Body of pancreas (tissue), 4 donors: ENCODE measurements around the gene TMOD2. TPM values are rescaled to one million over a fixed set of nuclear protein-coding genes. Genes with fewer than 3 reads are reported as not detected.

Experiments used
- ATAC-seq: fragments of 150-250 bp; one replicate; pipeline ENCODE4 v1.9.1; 2016
- DNase-seq, 4 donors: peaks; one replicate each; pipeline ENCODE4 v3.0.0-alpha.2; 2019
- H3K27ac ChIP-seq, 4 donors: fragments of 200-600 bp; sonication (generic); 1 replicate in 3 of 4; 2 replicates in 1 of 4; pipeline versions ENCODE4 v1.5.1 to v1.6.1; 2016 to 2019; ENCODE audit warnings: mild to moderate bottlenecking in 1 of 4, mixed read lengths in 1 of 4, moderate library complexity in 1 of 4
- H3K27me3 ChIP-seq, 2 donors: fragments of 200-600 bp; sonication (generic); one replicate each; pipeline ENCODE4 v1.6.0; 2016; ENCODE audit warnings: mild to moderate bottlenecking in 1 of 2
- H3K36me3 ChIP-seq, 2 donors: fragments of 200-600 bp; sonication (generic); replicated peaks in 1 of 2; 2 replicates each; pipeline ENCODE4 v1.5.1; 2016; ENCODE audit warnings: low read depth in 2 of 2; ENCODE audit not compliant: insufficient read depth in 1 of 2
- H3K4me1 ChIP-seq: fragments of 200-600 bp; sonication (generic); one replicate; pipeline ENCODE4 v1.6.0; 2016
- H3K4me3 ChIP-seq, 2 donors: fragments of 200-600 bp; sonication (generic); 1 replicate in 1 of 2; 2 replicates in 1 of 2; pipeline ENCODE4 v1.5.1; 2016 to 2019
- H3K9me3 ChIP-seq, 3 donors: fragments of 200-600 bp; sonication (generic); 1 replicate in 2 of 3; 2 replicates in 1 of 3; pipeline ENCODE4 v1.5.1; 2016
- CTCF ChIP-seq, 7 experiments: fragments of 450-650 bp in 4 of 7; fragments of 200-600 bp in 3 of 7; sonication (generic) in 3 of 7; IDR thresholded peaks; one replicate each; pipeline ENCODE4 v1.5.1; 2016 to 2019; ENCODE audit warnings: antibody characterized with exemption in 7 of 7
- POLR2A ChIP-seq, 3 donors: fragments of 450-650 bp; IDR thresholded peaks; one replicate each; pipeline ENCODE4 v1.6.1; 2016; ENCODE audit warnings: antibody characterized with exemption in 3 of 3, mild to moderate bottlenecking in 2 of 3
- WGBS, 2 donors: methylation state at CpG; one replicate each; pipeline ENCODE4 v1.1.5; 2017; 5-methylcytosine and 5-hydroxymethylcytosine counted together
- intact Hi-C: fragments of 100-400 bp; cut with DNase I; formaldehyde crosslinking; loops from one replicate; pipeline ENCODE4 v1.15.1; 2023
- total RNA-seq, 2 donors: library from RNA; depleted of rRNA; stranded (reverse); fragments of >200 nt; gene quantifications; one replicate each; pipeline ENCODE4 v1.1.0, GENCODE V29; 2016

Gene TMOD2
- total RNA-seq, 2 donors from 2014 or later, result 6.5 to 7.3 TPM

- no peak for TF ChIP-seq POLR2A (IDR thresholded peaks at IDR 0.05)
- TF ChIP-seq CTCF (IDR thresholded peaks at IDR 0.05), result no peak
- 53 to 73% methylated on average over 1 of the region's 1 CpG for WGBS, 2 donors
- Histone ChIP-seq H3K27ac (no peak overlapping the region), H3K36me3 (no peaks in the 10 kb centered on the region), H3K4me3 (no peak overlapping the region), H3K27me3 (no peaks in the 10 kb centered on the region), H3K9me3 (no peaks in the 10 kb centered on the region), H3K4me1 (peaks cover 13% of the 10 kb centered on the region)
- no peak for DNase-seq
- ATAC-seq, result no peak
- intact Hi-C loops, result no loop called here
These were observed 26.7 kb upstream of the TMOD2 start for GRCh38 chr15:51724673-51725072.

GRCh38 chr15:51726302-51727073 is 24.9 kb upstream of the TMOD2 start:
- no peak for TF ChIP-seq POLR2A (IDR thresholded peaks at IDR 0.05)
- Histone ChIP-seq H3K4me3 (no peak overlapping the region), H3K27me3 (no peaks in the 10 kb centered on the region), H3K36me3 (no peaks in the 10 kb centered on the region), H3K27ac (peak overlapping the region in 2 of 4 donors; percentile 2 to 13), H3K9me3 (no peaks in the 10 kb centered on the region), H3K4me1 (peaks cover 23% of the 10 kb centered on the region)
- intact Hi-C loops, result no loop called here
- 29 to 49% methylated on average over 3 to 5 of the region's 5 CpGs for WGBS, 2 donors
- DNase-seq (peak in 3 of 4 donors; percentile 30 to 47 (median 37)), ATAC-seq (peak; percentile 64)

- TF ChIP-seq CTCF (IDR thresholded peaks at IDR 0.05), result no peak
- no peak for TF ChIP-seq POLR2A (IDR thresholded peaks at IDR 0.05)
- Histone ChIP-seq H3K27me3 (no peaks in the 10 kb centered on the region), H3K27ac (no peak overlapping the region), H3K36me3 (no peaks in the 10 kb centered on the region), H3K4me1 (peaks cover 31% of the 10 kb centered on the region), H3K9me3 (no peaks in the 10 kb centered on the region), H3K4me3 (no peak overlapping the region)
- DNase-seq (no peak), ATAC-seq (no peak)
- intact Hi-C loops, result no loop called here
- 67 to 75% methylated on average over 4 of the region's 4 CpGs for WGBS, 2 donors
These were observed 24.1 kb upstream of the TMOD2 start for GRCh38 chr15:51727141-51727897.

GRCh38 chr15:51731549-51732267 is 19.7 kb upstream of the TMOD2 start:
- intact Hi-C loops, result no loop called here
- H3K4me1 ChIP-seq, result peaks cover 39% of the 10 kb centered on the region
- H3K4me3 ChIP-seq, result no peak overlapping the region
- TF ChIP-seq POLR2A (IDR thresholded peaks at IDR 0.05) (peak in 1 of 3 donors; percentile 19), CTCF (IDR thresholded peaks at IDR 0.05) (no peak)
- no peaks in the 10 kb centered on the region for H3K27me3 ChIP-seq
- ATAC-seq (peak; percentile 72), DNase-seq (peak; percentile 20 to 57 (median 27))
- 26% methylated on average over 5 of the region's 5 CpGs for WGBS, 2 donors
- peak overlapping the region; percentile 33 to 78 (median 71) for H3K27ac ChIP-seq
- H3K9me3 ChIP-seq, result no peaks in the 10 kb centered on the region
- no peaks in the 10 kb centered on the region for H3K36me3 ChIP-seq

GRCh38 chr15:51732646-51733045 is 18.8 kb upstream of the TMOD2 start:
- H3K27me3 ChIP-seq, result no peaks in the 10 kb centered on the region
- peaks cover 35% of the 10 kb centered on the region for H3K4me1 ChIP-seq
- ATAC-seq (no peak), DNase-seq (no peak)
- peak overlapping the region in 3 of 4 donors; percentile 64 to 78 (median 78) for H3K27ac ChIP-seq
- H3K36me3 ChIP-seq, result no peaks in the 10 kb centered on the region
- intact Hi-C loops, result no loop called here
- no peak for TF ChIP-seq POLR2A (IDR thresholded peaks at IDR 0.05)
- TF ChIP-seq CTCF (IDR thresholded peaks at IDR 0.05), result no peak
- WGBS, 2 donors, result 61 to 76% methylated on average over 2 of the region's 2 CpGs
- no peaks in the 10 kb centered on the region for H3K9me3 ChIP-seq
- no peak overlapping the region for H3K4me3 ChIP-seq
